Right lobe of liver (tissue), 4 donors: ENCODE data around the gene COL5A1.

Experiments
- POLR2A ChIP-seq: fragments of 450-650 bp; IDR thresholded peaks from one replicate; pipeline ENCODE4 v1.6.1; 2017; ENCODE audit warnings: antibody characterized with exemption, mild to moderate bottlenecking
- TF ChIP-seq, protein P1 (sequence below), 4 donors: fragments of 200-600 bp in 3 of 4; fragments of 450-650 bp in 1 of 4; IDR thresholded peaks; one replicate each; pipeline versions ENCODE4 v1.5.1 to v1.8.0; 2016 to 2022; ENCODE audit warnings: antibody characterized with exemption in 4 of 4, mild to moderate bottlenecking in 2 of 4
- donor health status: DM: no; HTN: no; CAD: no.
- donor health status: DM: no; HTN: no; CAD: no.
- donor health status: DM: no; HTN: yes; CAD: no.

DNA sequence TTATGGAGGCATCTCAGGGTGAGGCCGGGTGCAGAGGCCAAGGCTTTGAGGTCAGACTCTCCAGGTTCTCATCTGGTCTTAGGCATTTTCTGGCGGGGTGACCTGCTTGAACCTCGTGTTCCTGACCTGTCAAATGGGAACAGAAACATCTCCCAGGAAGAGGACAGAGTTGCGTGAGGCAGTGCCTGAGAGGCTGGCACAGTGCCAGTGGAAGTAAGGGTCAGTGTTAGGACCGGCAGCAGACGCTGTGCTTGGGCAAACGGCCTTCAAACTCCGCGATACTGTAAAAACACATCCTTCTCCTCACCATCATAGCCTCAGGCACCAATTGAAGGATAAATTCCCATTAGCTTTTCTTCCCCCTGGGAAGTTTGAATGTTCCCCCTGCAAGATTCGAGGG is 183.4 kb downstream of the COL5A1 start:
- no peak for TF ChIP-seq POLR2A
- TF ChIP-seq, protein P1, sequence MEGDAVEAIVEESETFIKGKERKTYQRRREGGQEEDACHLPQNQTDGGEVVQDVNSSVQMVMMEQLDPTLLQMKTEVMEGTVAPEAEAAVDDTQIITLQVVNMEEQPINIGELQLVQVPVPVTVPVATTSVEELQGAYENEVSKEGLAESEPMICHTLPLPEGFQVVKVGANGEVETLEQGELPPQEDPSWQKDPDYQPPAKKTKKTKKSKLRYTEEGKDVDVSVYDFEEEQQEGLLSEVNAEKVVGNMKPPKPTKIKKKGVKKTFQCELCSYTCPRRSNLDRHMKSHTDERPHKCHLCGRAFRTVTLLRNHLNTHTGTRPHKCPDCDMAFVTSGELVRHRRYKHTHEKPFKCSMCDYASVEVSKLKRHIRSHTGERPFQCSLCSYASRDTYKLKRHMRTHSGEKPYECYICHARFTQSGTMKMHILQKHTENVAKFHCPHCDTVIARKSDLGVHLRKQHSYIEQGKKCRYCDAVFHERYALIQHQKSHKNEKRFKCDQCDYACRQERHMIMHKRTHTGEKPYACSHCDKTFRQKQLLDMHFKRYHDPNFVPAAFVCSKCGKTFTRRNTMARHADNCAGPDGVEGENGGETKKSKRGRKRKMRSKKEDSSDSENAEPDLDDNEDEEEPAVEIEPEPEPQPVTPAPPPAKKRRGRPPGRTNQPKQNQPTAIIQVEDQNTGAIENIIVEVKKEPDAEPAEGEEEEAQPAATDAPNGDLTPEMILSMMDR (IDR thresholded peaks at IDR 0.05): no peak
